PC-3 (cell line): ENCODE data around the gene DGKB. TPM values are rescaled to one million over a fixed set of nuclear protein-coding genes. Genes with fewer than 3 reads are reported as not detected.

Experiments used
- ATAC-seq: fragments of 200-7000 bp; cut with Tn5 transposase; 2 replicates; pipeline ENCODE4 v1.9.1; 2020; ENCODE audit warnings: mild to moderate bottlenecking, moderate library complexity
- BruUV-seq: library from RNA; stranded (reverse); fragments of 400-500 nt; replicated peaks from 2 replicates; lab custom pipeline; 2021; lab: Mats Ljungman, UMichigan
- CTCF ChIA-PET: fragments of 300-600 bp; sonication (Branson Sonifier 250); formaldehyde crosslinking; loops from one replicate; lab custom pipeline; 2022; ENCODE audit warnings: antibody characterized with exemption; lab: Charles Lee
- POLR2A ChIA-PET: fragments of 300-600 bp; sonication (Branson Sonifier 250); formaldehyde crosslinking; loops from one replicate; lab custom pipeline; 2022; ENCODE audit warnings: antibody characterized with exemption; ENCODE audit not compliant: unreplicated experiment; lab: Charles Lee
- DNase-seq: peaks from one replicate; pipeline ENCODE4 v3.0.0-alpha.2; 2015
- H2AFZ ChIP-seq: fragments of 300-600 bp; sonication (generic); 2 replicates; pipeline ENCODE4 v1.6.0; 2016; ENCODE audit warnings: antibody characterized with exemption, low read length
- H3F3A ChIP-seq: fragments of 300-600 bp; sonication (generic); one replicate; pipeline ENCODE4 v1.6.0; 2017; ENCODE audit warnings: antibody characterized with exemption, low read length, control low read depth, mild to moderate bottlenecking; ENCODE audit not compliant: unreplicated experiment
- H3K27ac ChIP-seq: fragments of 300-600 bp; sonication (generic); 2 replicates; pipeline ENCODE4 v1.5.1; 2016; ENCODE audit warnings: mild to moderate bottlenecking, low read length
- H3K27me3 ChIP-seq: fragments of 300-600 bp; sonication (generic); 2 replicates; pipeline ENCODE4 v1.6.1; 2016; ENCODE audit warnings: low read length, mixed read lengths
- H3K36me3 ChIP-seq: fragments of 300-600 bp; sonication (generic); 2 replicates; pipeline ENCODE4 v1.6.1; 2016; ENCODE audit warnings: low read depth, mixed run types, low read length, mixed read lengths
- H3K4me1 ChIP-seq: fragments of 300-600 bp; sonication (generic); 2 replicates; pipeline ENCODE4 v1.5.1; 2016; ENCODE audit warnings: low read length; ENCODE audit not compliant: insufficient read depth
- H3K4me2 ChIP-seq: fragments of 300-600 bp; sonication (generic); 2 replicates; pipeline ENCODE4 v1.6.0; 2016; ENCODE audit warnings: low read length
- H3K4me3 ChIP-seq: fragments of 300-600 bp; sonication (generic); 2 replicates; pipeline ENCODE4 v1.5.1; 2016; ENCODE audit warnings: mild to moderate bottlenecking, low read length, mixed read lengths
- H3K79me2 ChIP-seq: fragments of 300-600 bp; sonication (generic); 2 replicates; pipeline ENCODE4 v1.6.1; 2017; ENCODE audit warnings: low read length, mixed read lengths
- H3K9ac ChIP-seq: fragments of 300-600 bp; sonication (generic); 2 replicates; pipeline ENCODE4 v1.6.0; 2016; ENCODE audit warnings: mild to moderate bottlenecking, low read length
- H3K9me2 ChIP-seq: fragments of 300-600 bp; sonication (generic); replicated peaks from 2 replicates; pipeline ENCODE4 v1.6.1; 2016; ENCODE audit warnings: mixed run types, low read length, mixed read lengths
- H3K9me3 ChIP-seq: fragments of 300-600 bp; sonication (generic); 2 replicates; pipeline ENCODE4 v1.6.1; 2016; ENCODE audit warnings: low read length, mixed read lengths
- H4K20me1 ChIP-seq: fragments of 300-600 bp; sonication (generic); 2 replicates; pipeline ENCODE4 v1.6.1; 2016; ENCODE audit warnings: low read length, mixed read lengths
- EZH2 ChIP-seq: fragments of 300-600 bp; sonication (generic); IDR thresholded peaks from one replicate; pipeline ENCODE4 v1.6.1; 2017; ENCODE audit warnings: antibody characterized with exemption, mild to moderate bottlenecking, low read length; ENCODE audit not compliant: unreplicated experiment
- EZH2phosphoT487 ChIP-seq: fragments of 300-600 bp; sonication (generic); IDR thresholded peaks from 2 replicates; pipeline ENCODE4 v1.6.1; 2018; ENCODE audit warnings: mild to moderate bottlenecking, antibody characterized with exemption, low read length, borderline replicate concordance
- intact Hi-C: fragments of 100-400 bp; cut with micrococcal nuclease; formaldehyde crosslinking; loops from 2 replicates; pipeline ENCODE4 v1.9.0; 2023
- total RNA-seq: library from RNA; depleted of rRNA; stranded (reverse); fragments of >200 nt; gene quantifications from 2 replicates; pipeline ENCODE4 v1.2.3, GENCODE V29; 2014
- TF ChIP-seq, protein P1 (sequence below): fragments of 300-600 bp; sonication (generic); conservative IDR thresholded peaks from 2 replicates; pipeline ENCODE4 v1.5.1; 2017; ENCODE audit warnings: antibody characterized with exemption, low read depth, mild to moderate bottlenecking, low read length

The DGKB gene
- total RNA-seq, 1 experiment from 2014 or later: 0.15 TPM

DNA sequence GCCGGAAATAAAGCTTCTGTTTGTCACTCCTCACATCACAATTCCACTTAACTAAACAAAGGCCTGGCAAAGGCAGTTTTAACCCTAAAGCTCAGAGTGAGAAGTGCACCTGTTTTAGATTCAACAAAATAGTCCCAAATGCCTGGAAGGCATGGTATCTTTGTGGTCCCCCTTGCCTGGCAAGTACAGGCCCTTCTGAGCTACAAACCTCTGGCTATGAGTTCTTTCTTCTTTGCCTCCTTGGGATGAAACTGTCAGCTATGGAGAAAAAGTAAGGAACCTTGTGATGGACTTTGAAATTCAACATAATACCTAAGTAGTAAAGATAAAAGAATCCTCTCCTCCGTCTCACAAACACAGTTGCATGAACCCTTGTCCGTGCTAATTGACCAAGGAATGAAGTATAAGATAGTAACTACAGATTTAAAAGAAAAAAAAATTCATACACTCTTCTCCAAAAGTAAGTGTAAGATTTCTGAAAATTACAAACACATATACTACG lies 668.6 kb downstream of the DGKB start:
- no peaks in the 10 kb centered on the region for H3K9me2 ChIP-seq
- no peak overlapping the region for H3K9ac ChIP-seq
- no peaks in the 10 kb centered on the region for H4K20me1 ChIP-seq
- ATAC-seq (no peak), DNase-seq (no peak)
- 0 out of 2 replicates have a peak overlapping the region, but pooled peaks have one; percentile 6 for H3K27ac ChIP-seq
- H3K9me3 ChIP-seq: no peaks in the 10 kb centered on the region
- H3K79me2 ChIP-seq: no peaks in the 10 kb centered on the region
- ChIA-PET POLR2A (no interaction called here), CTCF (no interaction called here)
- H3F3A ChIP-seq: no peaks in the 10 kb centered on the region
- TF ChIP-seq EZH2 (no peak), EZH2phosphoT487 (no peak)
- TF ChIP-seq, protein P1, sequence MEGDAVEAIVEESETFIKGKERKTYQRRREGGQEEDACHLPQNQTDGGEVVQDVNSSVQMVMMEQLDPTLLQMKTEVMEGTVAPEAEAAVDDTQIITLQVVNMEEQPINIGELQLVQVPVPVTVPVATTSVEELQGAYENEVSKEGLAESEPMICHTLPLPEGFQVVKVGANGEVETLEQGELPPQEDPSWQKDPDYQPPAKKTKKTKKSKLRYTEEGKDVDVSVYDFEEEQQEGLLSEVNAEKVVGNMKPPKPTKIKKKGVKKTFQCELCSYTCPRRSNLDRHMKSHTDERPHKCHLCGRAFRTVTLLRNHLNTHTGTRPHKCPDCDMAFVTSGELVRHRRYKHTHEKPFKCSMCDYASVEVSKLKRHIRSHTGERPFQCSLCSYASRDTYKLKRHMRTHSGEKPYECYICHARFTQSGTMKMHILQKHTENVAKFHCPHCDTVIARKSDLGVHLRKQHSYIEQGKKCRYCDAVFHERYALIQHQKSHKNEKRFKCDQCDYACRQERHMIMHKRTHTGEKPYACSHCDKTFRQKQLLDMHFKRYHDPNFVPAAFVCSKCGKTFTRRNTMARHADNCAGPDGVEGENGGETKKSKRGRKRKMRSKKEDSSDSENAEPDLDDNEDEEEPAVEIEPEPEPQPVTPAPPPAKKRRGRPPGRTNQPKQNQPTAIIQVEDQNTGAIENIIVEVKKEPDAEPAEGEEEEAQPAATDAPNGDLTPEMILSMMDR: no peak
- H3K36me3 ChIP-seq: no peaks in the 10 kb centered on the region
- intact Hi-C loops: loop anchor here (10.0 kb wide), 2 partner anchors 221 to 239 kb away; no protein-coding TSS in a partner anchor
- peak overlapping the region; percentile 75 for H3K4me2 ChIP-seq
- peak overlapping the region; percentile 42 for H2AFZ ChIP-seq
- H3K4me3 ChIP-seq: peak overlapping the region; percentile 33; the same call in 1 of the 2 replicates
- no peaks in the 10 kb centered on the region for H3K27me3 ChIP-seq
- no TSS peak for BruUV-seq
- H3K4me1 ChIP-seq: peaks cover 15% of the 10 kb centered on the region

DNA sequence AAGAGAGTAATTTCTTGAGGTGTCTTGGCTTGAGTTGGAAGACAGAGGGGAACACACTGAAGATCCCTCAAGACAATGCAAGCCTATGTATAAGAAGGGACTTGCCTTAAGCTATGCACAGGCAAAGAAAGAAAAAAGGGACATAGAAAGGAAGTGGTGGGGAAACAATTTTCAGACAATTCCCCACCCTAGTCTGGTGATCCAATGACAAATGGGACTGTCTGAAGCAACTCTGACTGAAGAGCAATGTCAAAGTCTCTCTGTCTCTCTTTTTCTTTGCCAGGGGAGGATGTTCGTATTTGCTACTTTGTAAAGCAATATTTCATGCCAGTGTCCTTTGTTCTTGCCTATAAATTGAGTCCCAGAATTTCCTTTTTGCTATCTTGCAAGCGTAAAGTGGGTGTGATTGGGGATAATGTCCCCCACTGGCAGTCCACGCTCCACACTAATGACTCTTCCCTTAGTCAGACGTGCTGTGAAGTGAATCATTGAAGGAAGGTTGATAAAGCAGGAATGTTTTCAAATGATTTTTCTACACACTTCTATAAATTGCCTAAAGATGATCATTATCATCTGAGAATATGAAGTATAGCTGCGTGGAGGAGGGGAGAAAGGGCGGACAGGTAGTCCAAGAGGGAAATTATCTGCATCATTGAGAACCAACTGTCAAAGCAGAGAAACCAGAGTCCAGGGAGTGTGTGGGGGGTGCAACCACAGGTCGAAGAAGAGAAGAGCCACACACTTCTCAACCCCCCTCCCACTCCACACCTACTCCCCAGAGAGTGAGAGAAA lies 669.3 kb downstream of the DGKB start:
- Histone ChIP-seq H3K4me3 (peak overlapping the region; percentile 33; the same call in 1 of the 2 replicates), H4K20me1 (no peaks in the 10 kb centered on the region), H3K36me3 (no peaks in the 10 kb centered on the region), H3K4me1 (peaks cover 22% of the 10 kb centered on the region), H3K9ac (no peak overlapping the region), H3K79me2 (no peaks in the 10 kb centered on the region), H3F3A (no peaks in the 10 kb centered on the region), H3K27me3 (no peaks in the 10 kb centered on the region), H3K9me3 (no peaks in the 10 kb centered on the region), H3K4me2 (peak overlapping the region; percentile 75), H3K9me2 (no peaks in the 10 kb centered on the region), H3K27ac (0 out of 2 replicates have a peak overlapping the region, but pooled peaks have one; percentile 6), H2AFZ (peak overlapping the region; percentile 42)
- intact Hi-C loops: loop anchor here (10.0 kb wide), 2 partner anchors 222 to 238 kb away; no protein-coding TSS in a partner anchor
- no TSS peak for BruUV-seq
- ATAC-seq (peak; percentile 83), DNase-seq (peak; percentile 66)
- TF ChIP-seq EZH2 (no peak), EZH2phosphoT487 (no peak)
- TF ChIP-seq, protein P1: no peak
- POLR2A ChIA-PET: no interaction called here
- CTCF ChIA-PET: no interaction called here

DNA sequence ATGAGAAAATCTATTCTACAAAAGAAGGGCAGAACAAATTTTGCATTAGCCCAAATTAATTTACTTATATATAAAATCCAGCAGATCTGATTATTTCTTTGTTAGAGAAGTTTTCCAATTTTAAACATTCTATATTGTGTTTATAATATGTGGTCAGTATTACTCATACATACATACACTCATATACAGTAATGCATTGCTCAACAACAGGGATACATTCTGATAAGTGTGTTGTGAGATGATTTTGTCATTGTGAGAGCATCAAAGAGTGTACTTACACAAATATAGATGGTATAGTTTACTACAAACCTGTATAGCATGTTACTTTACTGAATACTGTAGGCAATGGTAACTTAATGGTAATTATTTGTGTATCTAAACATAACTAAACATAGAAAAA lies 673.5 kb downstream of the DGKB start:
- no TSS peak for BruUV-seq
- Histone ChIP-seq H3F3A (no peaks in the 10 kb centered on the region), H3K27me3 (no peaks in the 10 kb centered on the region), H3K4me2 (no peak overlapping the region), H4K20me1 (no peaks in the 10 kb centered on the region), H3K4me3 (no peak overlapping the region), H3K9me2 (no peaks in the 10 kb centered on the region), H2AFZ (no peak overlapping the region), H3K4me1 (peaks cover 20% of the 10 kb centered on the region), H3K27ac (no peak overlapping the region), H3K9ac (no peak overlapping the region), H3K9me3 (no peaks in the 10 kb centered on the region), H3K79me2 (no peaks in the 10 kb centered on the region), H3K36me3 (no peaks in the 10 kb centered on the region)
- ChIA-PET POLR2A (no interaction called here), CTCF (no interaction called here)
- no peak for TF ChIP-seq EZH2
- TF ChIP-seq, protein P1: no peak
- no peak for TF ChIP-seq EZH2phosphoT487
- peak; percentile 49 for ATAC-seq
- intact Hi-C loops: no loop called here
- DNase-seq: peak; percentile 60
